NCI-H2107 (cell line): Measurements from ENCODE around the gene NATD1.

ENCODE experiments used
- DNase-seq: peaks from one replicate; lab custom pipeline; 2025; lab: John Stamatoyannopoulos, UW

Gene NATD1

DNA sequence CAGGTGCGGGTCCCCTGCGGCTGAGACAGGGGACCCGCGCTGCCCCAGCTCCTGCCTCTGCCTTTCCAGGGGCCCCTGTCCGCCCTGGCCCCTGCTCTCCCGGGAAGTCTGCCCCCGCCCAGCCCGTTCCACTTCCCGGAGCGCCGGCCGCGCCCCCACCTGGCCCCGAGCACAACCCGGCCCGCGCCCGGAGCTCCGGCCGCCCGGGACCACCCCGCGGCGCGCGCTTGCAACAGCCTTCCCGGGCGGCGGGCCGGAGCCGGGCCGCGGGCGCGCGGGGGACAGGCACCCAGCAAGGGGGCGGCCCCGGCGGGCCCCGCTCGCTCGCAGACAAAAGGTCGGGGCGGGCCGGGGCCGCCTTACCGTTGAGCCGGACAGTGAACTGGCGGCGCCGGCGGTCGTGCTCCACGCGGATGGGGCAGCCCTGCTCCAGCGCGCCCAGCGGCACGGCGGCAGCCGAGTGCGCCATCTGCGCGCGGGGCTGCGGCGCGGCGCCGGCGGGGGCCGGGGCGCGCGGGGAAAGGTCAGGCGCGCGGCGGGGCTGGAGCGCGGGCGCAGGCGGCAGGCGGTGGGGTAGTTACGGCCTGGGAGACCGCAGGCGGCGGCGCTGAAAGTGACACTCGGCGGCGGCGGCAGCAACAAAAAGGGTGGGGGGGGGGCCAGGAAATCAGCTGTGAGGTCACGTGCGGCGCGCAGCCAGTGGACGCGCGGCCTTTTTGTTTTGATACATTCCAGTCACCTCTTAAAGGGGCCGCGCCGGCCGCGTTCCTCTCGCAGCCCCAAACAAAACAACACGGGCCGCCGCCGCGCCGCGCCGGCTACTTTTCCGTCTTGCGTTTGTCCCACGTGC lies at the start of gene NATD1:
Gene NATD1, minus strand, starts transcription at position 615 of the 850 bp plus-strand sequence. Its CDS starts 146 bp downstream, at position 469.
- DNase-seq, result no peak

- no peak for DNase-seq
These were observed 48.7 kb upstream of the NATD1 start for GRCh38 chr17:21301593-21302550.

GRCh38 chr17:21300601-21301571 lies 47.7 kb upstream of the NATD1 start:
- no peak for DNase-seq

GRCh38 chr17:21299981-21300600 lies 46.9 kb upstream of the NATD1 start:
- no peak for DNase-seq

DNA sequence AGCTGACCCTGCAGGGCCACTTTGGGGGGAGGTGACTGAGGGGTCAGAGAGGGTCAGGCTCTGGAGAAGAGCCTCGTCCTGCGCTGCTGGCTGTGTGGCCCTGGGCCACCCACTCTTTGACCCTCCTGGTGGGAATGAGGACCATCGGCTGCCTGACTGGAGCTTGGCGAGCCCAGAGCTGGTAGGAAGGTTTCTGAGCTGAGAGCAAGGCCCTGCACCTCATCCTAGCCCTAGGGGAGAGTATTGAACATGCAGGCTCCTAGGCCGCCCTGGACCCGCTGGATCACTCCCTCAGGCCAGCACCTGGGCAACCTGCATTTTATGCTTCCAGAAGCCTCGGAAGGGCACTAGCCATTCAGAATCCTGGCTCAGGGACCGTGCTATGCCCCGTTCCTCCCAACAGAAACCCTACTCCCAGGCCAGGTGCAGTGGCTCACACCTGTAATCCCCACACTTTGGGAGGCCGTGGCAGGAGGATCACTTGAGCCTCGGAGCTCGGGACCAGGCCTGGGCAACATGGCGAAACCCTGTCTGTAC lies 45.8 kb upstream of the NATD1 start:
- DNase-seq, result no peak

DNA sequence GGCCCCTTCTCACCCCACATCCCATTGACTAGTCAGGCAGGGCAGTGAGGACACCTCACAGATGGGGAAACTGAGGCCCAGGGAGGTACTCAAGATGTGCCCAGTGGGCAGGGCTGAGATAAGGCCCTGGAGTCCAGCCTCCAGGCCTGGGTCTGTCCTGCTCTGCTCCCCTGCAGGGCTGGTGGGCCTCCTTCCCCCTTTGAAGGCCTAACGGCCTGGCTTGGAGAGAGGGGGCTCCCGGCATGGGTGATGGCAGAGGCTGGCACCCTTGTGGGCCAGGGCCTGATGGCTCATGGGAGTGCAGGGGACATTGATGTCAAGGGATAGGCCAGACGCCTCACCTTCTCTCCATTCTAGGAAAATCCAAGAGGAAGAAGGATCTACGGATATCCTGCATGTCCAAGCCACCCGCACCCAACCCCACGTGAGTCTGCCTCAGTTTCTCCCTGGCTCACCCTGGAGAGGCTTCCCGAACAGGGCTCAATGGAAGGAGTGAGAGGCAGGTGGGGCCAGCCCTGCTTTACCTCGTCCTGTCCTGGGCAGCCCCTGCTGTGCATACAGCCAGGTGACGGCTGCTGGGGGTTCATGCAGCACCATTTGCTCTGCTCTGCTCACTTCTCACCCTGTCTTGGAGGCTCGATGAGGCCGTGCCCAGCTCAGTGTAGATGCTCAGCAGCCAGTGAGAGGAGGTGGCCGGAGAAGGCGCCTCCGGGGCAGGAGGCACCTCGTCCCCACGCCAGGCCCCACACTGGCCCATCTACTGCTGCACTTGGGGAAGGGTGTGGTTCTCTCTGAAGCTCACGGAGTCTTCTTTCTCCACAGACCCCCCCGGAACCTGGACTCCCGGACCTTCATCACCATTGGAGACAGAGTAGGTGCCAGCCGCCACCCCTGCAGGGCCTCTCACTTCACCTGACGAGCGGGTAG lies 45.1 kb upstream of the NATD1 start:
- no peak for DNase-seq

- DNase-seq, result no peak
These were observed 44.4 kb upstream of the NATD1 start for GRCh38 chr17:21297597-21297996.

DNA sequence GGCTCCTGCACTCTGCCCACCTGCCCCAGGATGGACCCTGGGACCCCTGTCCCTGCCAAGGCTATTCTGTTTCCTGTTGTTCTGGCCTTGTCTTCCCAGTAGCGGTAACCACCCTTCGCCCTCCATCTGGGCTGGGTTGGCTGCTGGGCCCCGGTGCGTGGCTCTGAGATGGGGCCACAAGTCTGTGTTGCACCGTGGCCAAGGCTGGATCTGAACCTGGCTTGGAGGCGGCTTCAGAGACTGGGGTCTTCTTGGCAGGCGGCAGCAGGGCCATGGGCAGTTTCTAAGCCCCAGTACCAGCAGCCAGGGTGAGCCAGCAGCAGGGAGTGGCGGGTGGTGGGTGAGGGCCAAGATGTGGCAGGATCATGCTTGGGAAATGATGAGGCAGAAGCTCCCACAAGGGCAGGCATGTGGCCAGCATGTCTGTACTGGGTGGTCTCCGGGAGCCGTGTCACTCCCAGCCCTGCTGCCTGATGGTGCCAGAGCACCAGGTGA lies 43.9 kb upstream of the NATD1 start:
- no peak for DNase-seq

GRCh38 chr17:21296097-21297025 lies 43.2 kb upstream of the NATD1 start:
- DNase-seq, result no peak

DNA sequence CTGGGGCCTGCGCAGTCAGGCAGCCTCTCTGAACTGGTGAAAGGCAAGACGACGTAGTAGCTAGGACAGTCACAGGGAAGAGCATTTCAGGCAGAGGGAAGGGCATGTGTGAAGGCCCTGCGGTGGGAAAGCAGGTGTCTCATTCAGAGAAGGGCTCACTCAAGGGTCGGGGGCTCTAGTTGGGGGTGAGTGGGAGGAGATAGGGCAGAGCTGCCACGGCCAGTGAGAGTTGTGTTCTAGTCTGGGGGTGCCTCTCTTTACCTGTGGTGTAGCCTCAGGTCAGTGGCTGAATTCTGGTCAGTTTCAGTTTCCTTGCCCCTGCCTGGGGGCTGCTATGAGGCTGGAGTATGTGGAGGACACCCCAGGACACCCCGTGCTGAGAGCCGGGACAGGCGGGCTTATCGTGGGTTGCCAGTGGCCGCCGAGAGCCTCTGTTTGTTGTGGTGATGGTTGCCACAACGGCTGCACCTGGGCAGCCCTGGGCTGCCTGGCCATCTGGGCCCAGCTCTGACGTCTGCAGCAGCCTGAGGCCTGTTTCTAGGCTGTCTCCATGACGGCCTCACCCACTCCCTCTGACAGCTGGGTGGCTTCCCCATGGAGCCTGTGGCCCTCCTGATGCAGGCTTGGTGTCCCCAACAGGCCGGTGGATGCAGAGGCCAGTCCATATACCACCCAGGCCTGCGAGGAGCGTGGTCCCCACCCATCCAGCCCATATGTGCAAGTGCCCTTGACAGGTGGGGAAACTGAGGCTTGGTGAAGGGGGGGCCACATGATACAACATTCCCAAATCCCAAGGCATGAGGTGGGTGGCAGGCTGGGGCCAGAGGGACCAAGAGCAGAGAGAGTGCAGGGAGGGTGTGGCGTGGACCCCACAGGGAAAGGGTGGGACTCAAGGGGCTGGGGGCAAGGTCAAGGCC lies 42.1 kb upstream of the NATD1 start:
- no peak for DNase-seq

GRCh38 chr17:21294321-21295035 lies 41.3 kb upstream of the NATD1 start:
- no peak for DNase-seq

DNA sequence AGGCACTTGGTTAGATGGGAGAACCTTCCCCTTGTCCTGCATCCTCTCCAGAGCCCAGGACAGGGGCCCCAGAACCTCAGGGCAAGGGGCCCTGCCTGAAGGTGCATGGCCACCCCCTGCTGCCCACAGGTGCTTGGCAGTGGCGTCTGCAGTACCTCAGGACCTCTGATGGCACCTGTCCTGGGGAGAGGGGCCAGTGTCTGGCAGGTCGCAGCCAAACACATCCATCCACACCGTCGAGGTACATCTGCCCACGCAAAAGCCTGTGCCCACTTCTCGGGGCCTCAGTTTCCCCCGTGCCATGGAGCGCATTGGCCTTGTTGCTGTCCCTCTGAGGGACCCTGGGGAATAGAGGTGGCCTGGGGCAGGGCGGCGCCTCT lies 40.6 kb upstream of the NATD1 start:
- no peak for DNase-seq

DNA sequence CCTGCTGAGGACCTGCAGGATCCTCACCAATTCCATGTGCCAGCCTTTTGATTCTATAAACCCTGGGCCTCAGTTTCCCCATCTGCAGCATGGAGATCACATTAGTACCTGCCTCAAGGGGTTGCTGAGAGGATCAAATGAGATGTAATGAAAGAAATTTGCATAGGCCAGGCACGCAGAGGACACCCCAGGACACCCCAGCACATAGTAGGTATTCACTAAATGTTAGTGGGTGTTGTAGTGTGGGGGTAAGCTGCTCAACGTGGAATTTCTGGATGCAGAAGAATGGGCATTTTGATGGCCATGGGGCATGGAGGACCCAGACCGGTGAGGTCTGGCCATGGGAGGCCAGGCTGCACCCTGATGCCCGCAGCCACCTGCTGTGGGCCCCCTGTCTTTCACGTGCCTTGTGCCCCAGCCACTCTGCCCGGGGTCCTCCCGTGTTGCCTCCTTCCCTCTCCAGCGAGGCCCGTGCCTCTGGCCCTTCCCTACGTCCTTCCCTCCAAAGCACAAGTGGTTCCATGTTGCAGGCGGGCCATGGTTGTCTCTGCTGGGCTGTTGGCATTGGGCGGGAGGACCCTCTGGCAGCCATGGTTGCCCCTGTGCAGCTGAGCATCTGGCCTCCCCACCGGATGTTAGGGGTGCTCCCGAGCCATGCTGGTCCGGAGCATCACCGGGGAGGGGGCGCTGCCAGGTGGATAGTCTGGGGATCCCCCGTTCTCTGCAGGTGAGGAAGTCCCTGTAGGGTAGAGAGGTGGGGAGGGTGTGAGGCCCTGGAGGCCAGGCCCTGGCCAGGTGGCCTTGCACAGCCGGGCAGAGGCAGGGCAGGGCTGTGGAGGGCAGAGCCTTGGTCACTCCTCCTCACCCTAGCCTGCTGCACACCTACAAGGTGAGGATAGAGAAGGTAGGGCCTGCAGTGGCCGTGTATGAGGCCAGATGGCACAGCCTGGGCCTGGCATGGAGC lies 39.9 kb upstream of the NATD1 start:
- no peak for DNase-seq

DNA sequence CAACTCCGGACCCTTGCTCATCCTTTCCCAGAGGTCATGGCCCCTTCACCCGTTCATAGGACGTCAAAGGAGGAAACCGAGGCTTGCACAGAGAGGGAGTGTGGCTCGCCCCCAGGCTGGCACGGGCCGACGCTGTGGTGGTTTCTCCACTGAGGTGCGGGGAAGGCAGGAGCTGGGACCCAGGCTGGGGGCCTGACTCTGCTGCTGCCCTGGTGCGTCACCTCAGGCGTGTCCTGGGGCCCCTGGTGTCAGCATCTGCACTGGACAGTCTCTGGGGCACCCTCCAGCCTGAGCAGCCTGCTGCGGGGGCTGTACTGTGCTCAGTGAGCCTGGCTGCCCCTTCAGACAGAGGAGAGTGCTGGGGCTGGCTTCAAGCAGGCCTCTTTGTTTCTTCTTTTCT lies 38.7 kb upstream of the NATD1 start:
- no peak for DNase-seq

DNA sequence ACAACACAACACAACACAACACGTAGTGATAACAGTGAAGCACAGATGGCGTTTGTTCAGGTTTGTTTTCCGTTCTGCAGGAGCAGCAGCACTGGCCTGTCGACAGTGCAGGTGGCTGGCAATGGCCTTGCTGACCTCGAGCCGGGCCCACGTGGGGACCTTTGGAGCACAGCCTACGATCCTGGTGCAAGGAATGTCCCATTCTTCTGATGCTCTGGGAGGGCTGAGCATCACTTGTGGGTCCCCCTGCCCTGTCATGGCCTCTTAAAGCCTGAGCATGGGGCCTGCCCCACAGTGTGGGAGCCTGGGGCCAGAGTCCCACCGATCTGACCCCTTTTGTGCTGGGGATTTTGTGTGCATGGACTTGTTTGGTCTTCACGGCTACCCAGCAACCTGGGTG lies 38.1 kb upstream of the NATD1 start:
- DNase-seq, result no peak
